HG02610 (cell line): Measurements from ENCODE around the gene NHP2.

Source experiments
- ATAC-seq: cut with Tn5 transposase; IDR thresholded peaks from one replicate; pipeline ENCODE4 v1.9.1; 2021; ENCODE audit warnings: mild to moderate bottlenecking, moderate library complexity; ENCODE audit not compliant: unreplicated experiment

NHP2 gene

GRCh38 chr5:178176791-178177190 lies 23.1 kb upstream of the NHP2 start:
- no peak for ATAC-seq

- ATAC-seq = no peak
Observed at GRCh38 chr5:178174456-178174855, 20.8 kb upstream of the NHP2 start.

DNA sequence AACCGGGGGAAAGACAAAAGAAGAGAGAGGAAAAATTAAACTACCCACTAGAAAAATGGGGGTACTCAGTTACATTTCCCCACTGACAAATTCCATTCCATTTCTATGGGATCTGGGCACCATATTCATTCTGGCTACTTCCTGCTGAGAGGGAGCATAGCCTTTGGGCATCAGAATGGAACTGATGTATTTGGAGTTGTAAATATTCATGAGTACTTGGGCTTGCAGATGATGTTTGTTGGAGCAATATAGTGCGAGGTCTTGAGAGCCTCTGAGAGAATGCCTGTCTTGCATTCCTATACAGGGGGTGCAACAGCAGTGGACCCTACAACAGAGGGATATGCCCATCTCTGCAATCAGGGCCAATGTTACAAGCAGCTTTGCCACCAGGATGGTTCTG lies 16.8 kb upstream of the NHP2 start:
- ATAC-seq = no peak

- no peak for ATAC-seq
Observed at GRCh38 chr5:178165581-178165980, 11.9 kb upstream of the NHP2 start.

- ATAC-seq = peak; percentile 61
Observed at GRCh38 chr5:178163772-178164735, 10.4 kb upstream of the NHP2 start.

- no peak for ATAC-seq
Observed at GRCh38 chr5:178162481-178162880, 8.8 kb upstream of the NHP2 start.

- no peak for ATAC-seq
Observed at GRCh38 chr5:178160176-178160575, 6.5 kb upstream of the NHP2 start.

DNA sequence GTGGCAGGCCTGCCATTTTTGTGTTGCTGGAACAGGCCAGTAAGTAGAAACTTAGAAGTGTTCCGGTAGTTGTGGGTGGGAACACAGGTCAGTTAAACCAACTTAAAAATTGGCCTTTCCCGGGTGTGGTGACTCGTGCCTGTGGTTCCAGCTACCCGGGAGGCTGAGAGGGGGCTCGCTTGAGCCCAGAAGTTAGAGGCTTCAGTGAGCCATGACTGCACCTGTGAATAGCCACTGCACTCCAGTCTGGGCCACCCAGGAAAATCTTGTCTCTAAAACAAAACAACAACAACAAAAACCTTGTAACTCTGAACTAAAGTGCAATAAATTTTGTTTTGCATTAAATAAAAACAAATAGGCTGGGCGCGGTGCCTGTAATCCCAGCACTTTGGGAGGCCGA lies 1.4 kb upstream of the NHP2 start:
- ATAC-seq = no peak

DNA sequence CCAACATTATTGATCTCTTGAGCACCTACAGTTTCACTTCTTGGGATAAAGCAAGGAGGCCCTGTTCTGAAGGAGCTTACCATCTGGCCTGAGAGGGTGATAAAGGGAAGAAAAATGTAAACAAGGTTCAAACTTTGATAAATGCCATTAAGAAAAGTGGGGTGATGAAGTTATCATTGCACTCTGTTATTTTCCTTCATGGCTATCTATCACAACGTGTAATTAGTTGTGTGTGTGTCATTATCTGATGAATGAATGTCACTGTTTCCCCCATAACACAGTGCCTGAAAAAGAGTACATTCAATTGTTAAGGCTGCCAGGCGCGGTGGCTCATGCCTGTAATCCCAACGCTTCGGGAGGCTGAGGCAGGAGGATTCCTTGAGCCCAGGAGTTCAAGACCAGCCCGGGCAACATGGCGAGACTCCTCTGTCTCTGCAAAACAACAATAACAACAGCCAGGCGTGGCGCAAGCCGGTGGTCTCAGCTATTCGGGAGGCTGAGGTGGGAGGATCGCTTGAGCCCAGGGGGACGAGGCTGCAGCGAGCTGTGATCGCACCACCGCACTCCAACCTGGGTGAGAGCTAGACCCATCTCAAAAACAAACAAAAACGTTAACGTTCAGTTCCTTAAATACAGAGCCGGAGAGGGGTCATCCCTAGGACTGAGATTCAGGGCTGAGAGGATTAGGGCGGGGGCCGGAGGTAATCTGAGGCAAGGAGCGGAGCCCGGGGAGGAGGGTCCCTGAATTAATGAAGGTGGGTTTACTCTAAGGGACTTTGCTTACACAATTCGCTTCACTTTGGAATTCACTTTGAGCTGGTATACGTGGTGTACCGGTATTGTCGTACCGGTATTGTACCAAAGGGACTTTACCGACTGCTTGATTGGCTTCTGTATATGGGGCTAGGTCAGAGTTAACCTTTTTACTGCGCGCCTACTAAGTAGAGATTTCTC lies 917 bp downstream of the NHP2 start:
- ATAC-seq = no peak

GRCh38 chr5:178150977-178151734 lies 2.5 kb downstream of the NHP2 start:
- ATAC-seq = no peak

- no peak for ATAC-seq
Observed at GRCh38 chr5:178149199-178149932, 4.3 kb downstream of the NHP2 start.

GRCh38 chr5:178147406-178147805 lies 6.3 kb downstream of the NHP2 start:
- ATAC-seq = no peak

DNA sequence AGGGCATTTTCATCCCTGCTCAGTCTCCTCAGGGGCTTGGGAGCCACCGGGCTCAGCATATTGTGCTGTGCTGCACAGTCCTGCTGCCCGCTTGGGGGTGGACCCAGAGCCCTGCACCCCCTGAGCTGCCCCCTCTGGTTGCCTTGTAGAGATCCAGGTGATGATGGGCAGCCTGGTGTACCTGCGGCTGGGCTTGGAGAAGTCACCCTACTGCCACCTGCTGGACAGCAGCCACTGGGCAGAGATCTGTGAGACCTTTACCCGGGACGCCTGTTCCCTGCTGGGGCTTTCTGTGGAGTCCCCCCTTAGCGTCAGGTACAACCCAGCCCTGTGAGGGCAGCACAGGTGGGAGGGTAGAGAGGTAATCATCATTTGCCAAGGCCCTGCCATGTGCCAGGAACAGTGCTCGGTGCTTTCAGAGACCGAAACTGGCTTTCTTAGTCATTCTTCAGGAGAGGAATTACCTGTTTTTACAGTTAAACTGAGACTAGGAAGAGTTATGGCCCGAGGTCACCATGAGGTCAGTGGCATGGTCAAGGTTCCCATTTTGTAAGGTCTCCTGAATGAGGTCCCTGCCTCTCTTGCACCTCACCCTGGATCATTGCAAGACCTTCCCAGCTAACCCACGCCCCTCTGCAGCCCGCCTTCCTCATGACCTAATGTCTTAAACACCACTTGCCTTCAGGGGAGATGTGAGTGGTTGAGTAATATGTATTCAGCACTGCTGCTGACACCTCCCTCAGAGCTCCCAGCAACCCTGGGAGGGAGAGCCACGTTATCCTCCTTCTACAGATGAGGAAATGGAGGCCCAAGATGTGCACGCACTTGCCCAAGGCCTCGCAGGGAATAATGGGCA lies 7.5 kb downstream of the NHP2 start:
- ATAC-seq = no peak

- no peak for ATAC-seq
Observed at GRCh38 chr5:178143901-178144300, 9.8 kb downstream of the NHP2 start.

DNA sequence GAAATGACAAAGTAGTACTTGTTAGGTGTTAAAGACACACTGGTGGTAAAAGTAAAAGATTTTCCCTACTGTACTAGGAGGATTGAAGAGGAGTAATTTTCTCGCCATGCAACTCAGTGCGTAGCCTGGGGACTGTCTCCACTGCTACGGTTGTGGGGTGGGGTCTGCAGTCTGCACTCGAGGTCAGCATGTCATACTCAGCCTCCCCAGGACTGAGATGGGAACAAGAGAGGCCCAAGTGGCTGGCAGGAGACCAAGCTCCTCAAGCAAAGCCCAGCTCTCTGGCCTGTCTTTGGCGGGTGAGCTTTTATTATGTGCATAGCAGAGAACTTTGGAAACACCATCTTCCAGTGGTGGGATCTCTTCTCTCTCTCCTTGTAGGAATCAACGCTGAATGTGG lies 10.4 kb downstream of the NHP2 start:
- no peak for ATAC-seq

- no peak for ATAC-seq
Observed at GRCh38 chr5:178142642-178143041, 11.0 kb downstream of the NHP2 start.

GRCh38 chr5:178141550-178141949 lies 12.1 kb downstream of the NHP2 start:
- ATAC-seq = no peak

DNA sequence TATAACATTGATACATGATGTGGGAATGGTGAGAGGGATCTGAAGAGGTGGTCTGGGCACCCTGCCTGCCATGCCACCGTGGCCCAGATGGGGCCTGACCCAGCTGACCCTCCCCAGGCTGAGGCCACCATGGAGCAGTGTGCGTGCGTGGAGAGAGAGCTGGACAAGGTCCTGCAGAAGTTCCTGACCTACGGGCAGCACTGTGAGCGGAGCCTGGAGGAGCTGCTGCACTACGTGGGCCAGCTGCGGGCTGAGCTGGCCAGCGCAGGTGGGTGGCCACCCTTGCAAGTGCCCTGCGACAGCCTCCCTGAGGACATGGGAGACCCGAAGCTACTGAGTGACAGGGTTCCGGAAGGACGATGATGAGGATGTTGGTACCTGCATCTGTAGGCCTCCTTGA lies 15.7 kb downstream of the NHP2 start:
- ATAC-seq = no peak

DNA sequence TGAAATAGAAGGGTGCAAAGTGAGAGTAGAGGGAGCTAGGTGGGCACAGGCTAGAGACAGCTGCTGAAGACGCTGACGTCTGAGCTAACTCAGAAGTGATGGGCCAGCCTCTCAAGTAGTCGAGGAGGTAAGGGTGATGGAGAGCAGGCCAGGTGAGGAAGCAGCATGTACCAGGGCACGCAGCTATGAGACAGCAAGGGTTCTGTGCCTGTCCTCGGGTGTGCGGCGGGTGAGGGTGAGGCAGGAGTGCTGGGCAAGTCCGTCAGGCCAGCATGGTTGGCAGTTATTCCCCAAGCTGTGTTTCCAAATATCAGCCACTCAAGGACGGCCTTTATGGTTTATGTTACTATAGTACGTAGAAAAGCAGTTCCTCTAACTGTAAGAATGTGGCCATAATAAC lies 16.7 kb downstream of the NHP2 start:
- no peak for ATAC-seq
